Measurements from ENCODE around the gene GPC2. TPM values are rescaled to one million over a fixed set of nuclear protein-coding genes. Genes with fewer than 3 reads are reported as not detected.
A peak's percentile ranks its signal among the peaks of the same experiment; 100 is the strongest.

Gene GPC2
- total RNA-seq, 1 experiment from 2014 or later = 45.2 TPM

- no peak overlapping the region for H2AFZ ChIP-seq (ENCODE audit: low read length)
- H3K27me3 ChIP-seq (ENCODE audit: insufficient read depth, low read length) = no peaks in the 10 kb centered on the region
- no peak overlapping the region for H3K27ac ChIP-seq (ENCODE audit: insufficient read length, low read depth, low read length)
- Mint-ChIP-seq H3K4me3 (no peak overlapping the region), H3K27me3 (ENCODE audit: low read depth) (peaks cover 14% of the 10 kb centered on the region), H3K27ac (no peak overlapping the region), H3K9me3 (no peaks in the 10 kb centered on the region), H3K36me3 (ENCODE audit: insufficient read depth in 1 of 3, low read depth in 3 of 3) (no peaks in the 10 kb centered on the region), H3K4me1 (peaks cover 0 to 3% of the 10 kb centered on the region in 2 experiments; a peak in 1 of 4 replicates)
- TF ChIP-seq CTCF (conservative IDR thresholded peaks at IDR 0.05) = 0 out of 3 replicates have a peak, but pooled peaks have one; percentile 32
- no peak overlapping the region for H3K18ac ChIP-seq (ENCODE audit: insufficient read length, low read depth, low read length)
- H3T11ph ChIP-seq (ENCODE audit: low read length) = no peak overlapping the region
- no peak overlapping the region for H3K4ac ChIP-seq (ENCODE audit: low read depth, low read length)
- H3K14ac ChIP-seq (ENCODE audit: insufficient read depth, low read length) = no peak overlapping the region
- H3K23me2 ChIP-seq (ENCODE audit: insufficient read length, low read depth, low read length, poor library complexity, severe bottlenecking) = no peaks in the 10 kb centered on the region
- H2AK5ac ChIP-seq (ENCODE audit: insufficient read length, low read length) = no peak overlapping the region
- no CpG with 5 or more reads among the region's 3 CpGs for WGBS (ENCODE audit: extremely low coverage, insufficient read length, low lambda C conversion rate)
- no peak overlapping the region for H3K56ac ChIP-seq (ENCODE audit: insufficient read length, low read depth, low read length)
- H3K4me2 ChIP-seq (ENCODE audit: insufficient read depth, insufficient read length, low read length) = no peak overlapping the region
- H2BK120ac ChIP-seq (ENCODE audit: low read depth, low read length, poor library complexity, severe bottlenecking) = no peak overlapping the region
- H3K4me1 ChIP-seq (ENCODE audit: insufficient read depth, low read length) = no peaks in the 10 kb centered on the region
- no peak overlapping the region for H4K91ac ChIP-seq (ENCODE audit: insufficient read length, low read depth, low read length)
- H2BK5ac ChIP-seq (ENCODE audit: insufficient read length, low read length) = no peak overlapping the region
- no peaks in the 10 kb centered on the region for H3K79me1 ChIP-seq (ENCODE audit: insufficient read depth, low read depth, low read length, poor library complexity, severe bottlenecking)
- no peak overlapping the region for H4K5ac ChIP-seq (ENCODE audit: insufficient read length, low read depth, low read length)
- no peak overlapping the region for H2BK20ac ChIP-seq (ENCODE audit: low read depth, low read length, poor library complexity, severe bottlenecking)
- H2BK12ac ChIP-seq (ENCODE audit: insufficient read length, low read depth, low read length) = no peak overlapping the region
- DNase-seq = no peak
- H3K79me2 ChIP-seq (ENCODE audit: insufficient read depth, low read length) = no peaks in the 10 kb centered on the region
- no peaks in the 10 kb centered on the region for H3K9me3 ChIP-seq (ENCODE audit: control insufficient read depth, low read depth, low read length)
- no peak overlapping the region for H2BK15ac ChIP-seq (ENCODE audit: low read depth, low read length)
- H3K9ac ChIP-seq (ENCODE audit: extremely low read depth, insufficient read length, low read length) = no peak overlapping the region
- no peak overlapping the region for H4K8ac ChIP-seq (replicated peaks; ENCODE audit: insufficient read length, low read depth, low read length)
- H4K20me1 ChIP-seq (ENCODE audit: control insufficient read depth, insufficient read depth, insufficient read length) = no peaks in the 10 kb centered on the region
- H3K23ac ChIP-seq (ENCODE audit: insufficient read length, low read depth, low read length) = no peak overlapping the region
Observed at GRCh38 chr7:100189061-100189460, 11.9 kb upstream of the GPC2 start.

Data from H9 (cell line).